HG03025 (cell line): ENCODE results near the gene ZNF668.
"Not testable (repeated sequence)": the region's sequence is repeated elsewhere in the genome, so short reads cannot be mapped to it uniquely, and the experiment has no call there.

Experiments used
- ATAC-seq: cut with Tn5 transposase; IDR thresholded peaks from one replicate; pipeline ENCODE4 v1.9.1; 2021; ENCODE audit warnings: mild to moderate bottlenecking, moderate library complexity; ENCODE audit not compliant: unreplicated experiment, low FRiP score

ZNF668 gene

DNA sequence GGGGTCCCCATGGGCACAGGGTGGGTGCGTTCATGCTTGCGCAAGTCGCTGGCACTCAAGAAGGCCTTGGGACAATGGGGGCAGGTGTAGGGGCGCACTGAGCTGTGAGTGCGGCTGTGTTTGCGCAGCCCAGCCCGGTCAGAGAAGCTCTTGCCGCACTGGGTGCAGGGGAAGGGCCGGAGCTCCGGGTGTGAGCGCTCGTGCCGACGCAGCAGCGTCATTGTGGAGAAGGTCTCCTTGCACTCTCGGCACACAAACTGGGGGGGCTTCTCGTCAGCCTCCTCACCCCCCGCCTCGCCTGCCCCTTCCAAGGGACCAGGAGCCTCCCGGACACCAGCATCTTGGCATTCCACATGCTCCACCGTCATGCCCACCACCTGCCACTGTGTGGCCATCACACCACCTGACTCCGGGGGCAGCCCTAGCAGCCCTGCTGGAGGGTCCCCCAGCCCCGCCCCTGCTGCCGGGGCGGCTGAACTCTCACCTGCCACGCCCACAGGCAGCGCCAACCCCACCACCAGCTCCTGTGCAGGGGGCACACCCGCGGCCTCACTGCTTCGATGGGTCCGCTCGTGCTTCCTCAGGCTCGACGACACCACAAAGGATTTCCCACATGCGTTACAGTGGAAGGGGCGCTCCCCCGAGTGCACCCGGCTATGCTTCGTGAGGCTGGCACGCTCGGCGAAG is 12.8 kb downstream of the ZNF668 start:
- no peak for ATAC-seq

- ATAC-seq = no peak
Measured at GRCh38 chr16:31055613-31056012, 18.4 kb downstream of the ZNF668 start.

GRCh38 chr16:31052114-31052513 is 21.9 kb downstream of the ZNF668 start:
- ATAC-seq = no peak

GRCh38 chr16:31050280-31051030 is 23.6 kb downstream of the ZNF668 start:
- no peak for ATAC-seq

GRCh38 chr16:31043898-31044481 is 30.1 kb downstream of the ZNF668 start:
- no peak for ATAC-seq

DNA sequence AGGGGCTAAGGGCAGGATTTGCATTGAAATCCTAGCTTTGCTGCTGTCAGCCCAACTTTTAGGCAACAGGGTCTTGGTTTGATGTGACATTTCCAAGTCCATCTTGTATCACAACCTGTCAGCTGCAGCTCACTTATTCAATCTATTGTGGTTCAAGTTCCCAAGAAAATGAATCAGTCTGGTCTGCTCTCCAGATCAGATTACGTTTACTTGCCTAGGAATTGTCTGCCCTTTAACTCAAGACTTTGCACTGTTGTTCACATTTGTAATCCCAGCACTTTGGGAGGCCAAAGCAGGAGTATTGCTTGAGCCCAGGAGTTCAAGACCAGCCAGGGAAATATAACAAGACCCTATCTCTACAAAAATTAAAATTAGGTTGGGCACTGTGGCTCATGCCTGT is 30.7 kb downstream of the ZNF668 start:
- no peak for ATAC-seq

DNA sequence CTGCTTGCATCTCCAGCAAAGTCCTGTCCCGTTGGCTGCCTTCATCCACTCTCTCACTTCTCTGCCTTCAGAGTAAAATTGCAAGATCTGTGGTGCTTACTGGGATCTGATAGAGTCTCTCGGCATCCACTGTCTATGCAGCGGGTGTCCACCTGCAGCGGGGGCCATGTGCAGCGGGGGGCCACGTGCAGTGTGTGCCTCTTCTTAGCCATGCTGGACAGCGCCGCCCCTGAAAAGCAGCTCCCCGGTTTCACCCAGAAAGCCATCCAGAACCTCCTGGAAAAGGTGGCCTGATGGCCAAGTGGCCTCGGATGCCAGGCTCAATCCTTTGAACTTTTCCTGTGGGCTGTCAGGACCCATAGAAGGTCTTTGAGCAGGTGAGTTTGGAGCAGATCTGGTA is 31.2 kb downstream of the ZNF668 start:
- no peak for ATAC-seq

DNA sequence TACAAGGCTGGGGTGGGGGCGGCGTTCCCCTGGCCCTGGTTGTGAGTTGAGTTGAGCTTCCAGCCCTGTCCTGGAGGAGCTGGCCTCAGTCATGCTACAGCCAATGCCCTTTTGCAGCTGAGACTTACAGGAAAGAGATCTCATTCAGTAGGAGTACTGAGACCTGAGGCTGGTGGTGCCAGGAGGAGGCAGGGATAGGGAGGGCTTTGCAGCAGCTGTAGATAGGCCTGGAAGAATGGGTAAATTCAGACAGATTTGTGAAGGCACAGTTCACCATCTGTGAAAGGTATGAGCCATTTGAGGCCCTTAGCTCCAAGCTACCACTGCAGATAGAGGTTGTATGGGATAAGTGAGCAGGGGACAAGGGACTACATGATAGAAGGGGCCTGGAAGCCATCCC is 35.0 kb downstream of the ZNF668 start:
- ATAC-seq = no peak

GRCh38 chr16:31036691-31037090 is 37.3 kb downstream of the ZNF668 start:
- no peak for ATAC-seq

DNA sequence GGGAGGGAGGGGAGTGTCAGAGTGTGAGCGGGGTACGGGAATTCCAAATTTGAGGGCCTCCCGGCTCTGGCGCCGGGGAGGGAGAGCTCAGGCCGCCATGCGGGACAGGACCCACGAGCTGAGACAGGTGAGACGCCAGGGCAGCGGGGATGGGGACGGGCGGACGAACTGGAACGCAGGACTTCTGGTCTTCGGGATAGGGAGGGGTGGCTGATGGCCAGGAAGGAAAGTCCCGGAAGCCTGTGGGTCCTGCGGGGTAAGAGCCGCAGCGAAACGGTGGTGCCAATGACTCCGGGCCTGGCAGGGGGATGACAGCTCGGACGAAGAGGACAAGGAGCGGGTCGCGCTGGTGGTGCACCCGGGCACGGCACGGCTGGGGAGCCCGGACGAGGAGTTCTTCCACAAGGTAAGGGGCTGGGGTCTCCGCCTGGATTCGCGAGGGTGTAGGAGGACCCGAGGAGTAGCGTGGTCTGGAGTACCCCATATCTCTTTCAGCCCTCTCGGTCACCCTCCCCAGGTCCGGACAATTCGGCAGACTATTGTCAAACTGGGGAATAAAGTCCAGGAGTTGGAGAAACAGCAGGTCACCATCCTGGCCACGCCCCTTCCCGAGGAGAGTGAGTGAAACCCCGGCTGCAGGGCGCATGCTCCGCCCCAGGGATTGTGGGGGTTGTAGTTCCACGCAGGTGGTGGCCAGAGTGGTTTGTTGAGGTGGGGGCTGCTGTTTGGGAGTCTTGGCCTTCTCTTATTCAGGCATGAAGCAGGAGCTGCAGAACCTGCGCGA is 40.1 kb downstream of the ZNF668 start:
- peak; percentile 30 for ATAC-seq

DNA sequence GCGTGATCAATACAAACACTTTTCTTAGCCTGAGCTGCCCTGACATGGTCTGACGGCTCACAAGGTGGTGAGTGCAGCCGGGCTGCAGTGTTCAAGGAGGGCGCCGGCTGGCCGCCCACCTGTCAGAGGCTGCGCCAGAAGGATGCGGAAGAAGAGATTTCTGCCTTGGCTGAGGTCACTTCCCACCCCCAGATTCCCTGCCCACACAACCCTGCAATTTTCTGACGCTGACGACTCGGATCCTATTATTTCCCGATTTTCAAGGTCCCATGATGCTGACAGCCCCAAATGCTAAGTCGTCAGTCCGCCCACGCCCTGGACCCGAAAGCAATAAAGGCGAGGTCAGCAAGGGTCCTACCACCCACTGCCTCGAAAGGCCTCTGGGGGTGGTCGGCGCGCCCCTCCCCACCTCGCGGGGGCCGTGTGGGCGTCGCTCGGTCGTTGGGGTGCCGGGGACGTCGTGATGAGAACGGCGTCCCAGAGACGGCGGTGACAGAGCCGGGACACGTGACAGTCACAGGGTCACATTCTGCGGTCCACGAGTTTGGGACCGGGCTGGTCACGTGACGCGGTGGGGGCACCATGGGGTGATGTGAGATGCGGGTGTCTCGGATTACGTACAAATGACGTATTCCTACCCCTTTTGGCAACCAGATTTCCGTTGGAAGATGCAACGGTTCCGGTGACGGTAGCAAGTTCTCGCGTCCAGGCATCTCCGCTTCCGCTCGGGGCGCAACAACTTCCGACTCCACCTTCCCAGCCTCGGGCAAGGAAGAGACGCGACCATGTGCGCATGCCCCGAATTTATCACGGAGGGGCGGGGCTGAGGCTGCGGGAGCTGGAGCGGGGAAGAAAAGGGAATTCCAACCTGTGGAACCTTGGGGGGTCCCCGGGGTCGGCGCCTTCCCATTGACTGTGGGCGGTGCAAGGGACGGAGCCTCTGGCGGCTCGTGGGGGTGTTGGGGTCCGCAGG is 41.0 kb downstream of the ZNF668 start, which contains the start of gene STX4:
TSS of gene STX4 (plus strand) at position 823 of the 973 bp plus-strand sequence. CDS start 248 bp downstream, outside the sequence.
- peak; percentile 70 for ATAC-seq

- no peak for ATAC-seq
Measured at GRCh38 chr16:31031276-31031675, 42.8 kb downstream of the ZNF668 start.

DNA sequence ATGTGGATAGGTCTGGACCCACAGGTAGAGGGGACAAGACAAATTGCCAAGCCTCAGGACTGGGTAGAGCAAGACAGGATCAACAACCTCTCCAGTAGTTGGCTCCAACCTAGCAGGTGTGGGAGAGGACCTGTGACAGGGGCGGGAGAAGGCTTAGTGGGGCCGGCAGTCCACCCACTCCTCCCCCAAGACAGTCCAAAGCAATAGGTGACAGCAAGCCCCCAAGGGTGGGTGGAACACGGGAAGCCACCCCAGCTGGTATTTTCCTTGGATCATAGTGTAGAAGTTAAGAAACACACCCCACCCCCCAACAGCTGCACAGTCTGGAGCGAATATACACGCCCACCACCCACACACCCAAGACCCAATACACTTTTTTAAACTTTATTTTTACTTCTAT is 44.8 kb downstream of the ZNF668 start:
- no peak for ATAC-seq

GRCh38 chr16:31025339-31025738 is 48.7 kb downstream of the ZNF668 start:
- no peak for ATAC-seq

- ATAC-seq = no peak
Measured at GRCh38 chr16:31023627-31024226, 50.3 kb downstream of the ZNF668 start.

DNA sequence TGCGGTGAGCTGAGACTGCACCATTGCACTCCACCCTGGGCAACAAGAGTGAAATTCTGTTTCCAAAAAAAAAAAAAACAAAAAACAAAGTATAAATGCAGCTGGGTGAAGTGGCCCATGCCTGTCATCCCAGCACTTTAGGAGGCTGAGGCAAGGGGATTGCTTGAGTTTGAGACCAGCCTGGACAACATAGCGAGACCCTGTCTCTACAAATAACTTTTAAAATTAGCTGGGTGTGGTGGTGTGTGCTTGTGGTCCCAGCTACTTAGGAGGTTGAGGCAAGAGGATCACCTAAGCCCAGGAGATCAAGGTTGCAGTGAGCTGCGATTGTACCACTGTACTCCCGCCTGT is 50.8 kb downstream of the ZNF668 start:
- no peak for ATAC-seq

DNA sequence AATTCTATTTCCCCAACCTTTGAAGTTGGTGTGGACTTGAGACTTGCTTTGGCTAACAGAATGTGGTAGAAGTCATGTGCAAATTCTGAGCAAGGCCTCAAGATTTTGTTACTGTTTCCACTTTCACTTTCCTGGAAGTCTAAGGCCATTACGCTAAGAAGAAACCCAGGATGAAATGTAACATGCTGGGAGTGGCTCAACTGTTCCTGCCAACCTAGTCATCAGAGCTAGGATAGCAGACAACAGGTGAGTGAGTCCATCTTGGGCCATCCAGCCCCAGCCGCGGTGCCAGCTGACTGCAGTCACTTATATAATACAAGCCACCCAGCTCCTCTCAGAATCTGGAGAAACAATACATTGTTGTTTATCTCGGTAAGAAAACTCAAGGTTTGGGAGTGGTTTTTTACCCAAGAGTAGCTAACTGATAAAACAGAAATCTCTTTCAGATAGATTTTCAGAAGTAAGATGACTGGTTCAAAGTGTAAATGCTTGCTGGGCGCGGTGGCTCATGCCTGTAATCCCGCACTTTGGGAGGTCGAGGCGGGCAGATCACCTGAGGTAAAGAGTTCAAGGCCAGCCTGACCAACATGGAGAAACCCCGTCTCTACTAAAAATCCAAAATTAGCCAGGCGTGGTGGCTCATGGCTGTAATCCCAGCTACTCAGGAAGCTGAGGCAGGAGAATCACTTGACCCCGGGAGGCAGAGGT is 51.3 kb downstream of the ZNF668 start:
- no peak for ATAC-seq

DNA sequence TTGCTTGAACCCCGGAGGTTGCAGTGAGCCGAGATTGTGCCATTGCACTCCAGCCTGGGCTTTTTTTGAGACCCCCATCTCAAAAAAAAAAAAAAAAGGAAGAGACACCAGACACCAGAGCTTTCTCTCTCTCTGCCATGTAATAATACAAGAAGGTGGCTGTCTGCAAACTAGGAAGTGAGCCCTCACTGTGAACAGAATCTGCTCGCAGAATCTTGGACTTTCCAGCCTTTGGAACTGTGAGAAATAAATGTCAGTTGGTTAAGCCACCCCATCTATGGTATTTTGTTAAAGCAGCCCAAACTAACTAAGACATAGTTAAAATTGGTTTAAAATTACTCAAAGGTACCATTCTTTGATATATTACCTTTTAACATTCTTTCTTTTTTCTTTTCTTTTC is 53.5 kb downstream of the ZNF668 start:
- ATAC-seq = no peak

DNA sequence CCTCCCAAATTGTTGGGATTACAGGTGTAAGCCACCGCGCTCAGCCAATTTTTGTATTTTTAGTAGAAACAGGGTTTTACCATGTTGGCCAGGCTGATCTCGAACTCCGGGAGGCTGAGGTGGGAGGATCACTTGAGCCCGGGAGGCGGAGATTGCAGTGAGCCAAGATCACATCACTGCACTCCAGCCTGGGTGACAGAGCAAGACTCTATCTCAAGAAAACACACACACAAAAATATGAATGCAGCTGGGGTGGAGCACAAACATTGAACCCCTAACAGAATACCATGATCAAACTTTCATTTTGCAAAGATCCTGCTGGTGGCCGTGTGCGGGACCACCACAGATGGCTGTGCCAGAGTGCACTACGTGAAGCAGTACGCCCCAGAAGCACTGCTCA is 56.3 kb downstream of the ZNF668 start:
- ATAC-seq = not testable (repeated sequence)
